Stimulated activated CD4-positive, alpha-beta T cell treated with anti-CD3 and anti-CD28 coated beads, Interleukin-4, amount 100 ng/mL, for 24 hours (primary cell): Measurements from ENCODE around the gene MEIOSIN.

Experiments
- DNase-seq: peaks from one replicate; pipeline ENCODE4 v3.0.0-alpha.2; 2020

MEIOSIN gene

GRCh38 chr19:45766296-45766868, 33.1 kb downstream of the MEIOSIN start:
- DNase-seq: no peak

- no peak for DNase-seq
Measured at GRCh38 chr19:45766869-45767346, 33.7 kb downstream of the MEIOSIN start.

GRCh38 chr19:45767410-45767880, 34.2 kb downstream of the MEIOSIN start:
- DNase-seq: no peak

GRCh38 chr19:45767881-45768654, 34.8 kb downstream of the MEIOSIN start:
- DNase-seq: no peak

- peak; percentile 34 for DNase-seq
Measured at GRCh38 chr19:45768655-45768983, 35.4 kb downstream of the MEIOSIN start.

GRCh38 chr19:45768984-45769782, 35.9 kb downstream of the MEIOSIN start, which contains the start of gene SIX5:
TSS of gene SIX5 (minus strand) at chr19:45769252. CDS start at chr19:45768844, 408 bp downstream.
- DNase-seq: peak; percentile 94

GRCh38 chr19:45769821-45770191, 36.6 kb downstream of the MEIOSIN start:
- DNase-seq: peak; percentile 54

GRCh38 chr19:45770192-45771101, 37.2 kb downstream of the MEIOSIN start:
- peak; percentile 89 for DNase-seq

- DNase-seq: no peak
Measured at GRCh38 chr19:45771311-45771933, 38.2 kb downstream of the MEIOSIN start.

GRCh38 chr19:45772130-45772840, 39.0 kb downstream of the MEIOSIN start:
- no peak for DNase-seq

GRCh38 chr19:45772912-45773311, 39.7 kb downstream of the MEIOSIN start:
- DNase-seq: no peak

GRCh38 chr19:45773384-45773783, 40.1 kb downstream of the MEIOSIN start:
- no peak for DNase-seq

GRCh38 chr19:45774765-45775164, 41.5 kb downstream of the MEIOSIN start:
- DNase-seq: no peak

- no peak for DNase-seq
Measured at GRCh38 chr19:45777395-45777961, 44.2 kb downstream of the MEIOSIN start.

- no peak for DNase-seq
Measured at GRCh38 chr19:45778010-45778661, 44.9 kb downstream of the MEIOSIN start.

GRCh38 chr19:45779231-45780145, 46.2 kb downstream of the MEIOSIN start:
- peak; percentile 86 for DNase-seq

- DNase-seq: no peak
Measured at GRCh38 chr19:45780146-45780447, 46.9 kb downstream of the MEIOSIN start.

GRCh38 chr19:45780448-45781213, 47.4 kb downstream of the MEIOSIN start:
- no peak for DNase-seq
